NCI-H128 (cell line): Measurements from ENCODE around the gene MBNL3.
A peak's percentile ranks its signal among the peaks of the same experiment; 100 is the strongest.

Experiments
- DNase-seq: peaks from one replicate; lab custom pipeline; 2025; ENCODE audit not compliant: unreplicated experiment; lab: John Stamatoyannopoulos, UW

Gene MBNL3

DNA sequence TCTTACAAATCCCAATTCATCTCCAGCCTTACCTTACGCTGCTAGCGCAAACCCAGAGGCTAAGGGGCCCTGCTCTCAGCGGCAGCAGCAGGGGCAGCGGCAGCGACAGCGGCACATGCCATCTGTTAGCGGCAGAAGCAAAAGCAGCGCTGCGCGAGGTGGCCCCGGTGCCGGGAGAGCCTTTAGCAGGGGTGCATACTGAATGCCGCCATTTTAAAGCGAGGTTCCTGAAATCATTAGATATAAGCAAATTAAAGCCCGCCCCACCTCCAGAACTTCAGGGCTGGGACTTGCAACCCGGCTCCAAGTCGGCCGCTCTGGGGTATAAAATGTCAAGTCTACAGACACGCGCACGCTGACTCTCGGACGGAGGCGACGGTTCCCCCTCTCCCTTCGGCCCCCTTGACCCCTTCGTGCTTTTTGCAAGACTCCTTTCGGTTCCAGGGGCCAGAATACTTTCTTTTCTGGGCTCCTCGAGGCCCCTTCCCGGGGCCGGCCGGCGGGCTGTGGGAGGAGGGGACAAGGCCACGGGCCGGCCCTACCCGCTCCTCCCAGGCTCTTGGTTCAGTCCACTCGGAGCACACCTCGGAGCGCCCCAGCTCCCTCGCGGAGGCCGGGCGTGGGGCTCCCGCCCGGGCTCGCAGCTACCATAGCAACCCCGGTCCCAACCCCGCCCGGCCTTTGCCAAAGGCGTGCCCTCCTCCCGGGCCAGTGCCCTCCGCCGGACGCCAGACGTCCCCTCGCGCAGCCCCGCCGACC, at the start of gene MBNL3:
MBNL3 (minus strand) TSS at position 220 of the 759 bp plus-strand sequence. CDS start 49,427 bp downstream, outside the sequence.
- peak; percentile 30 for DNase-seq

- no peak for DNase-seq
These were observed 44.6 kb upstream of the MBNL3 start for GRCh38 chrX:132533409-132533808.

DNA sequence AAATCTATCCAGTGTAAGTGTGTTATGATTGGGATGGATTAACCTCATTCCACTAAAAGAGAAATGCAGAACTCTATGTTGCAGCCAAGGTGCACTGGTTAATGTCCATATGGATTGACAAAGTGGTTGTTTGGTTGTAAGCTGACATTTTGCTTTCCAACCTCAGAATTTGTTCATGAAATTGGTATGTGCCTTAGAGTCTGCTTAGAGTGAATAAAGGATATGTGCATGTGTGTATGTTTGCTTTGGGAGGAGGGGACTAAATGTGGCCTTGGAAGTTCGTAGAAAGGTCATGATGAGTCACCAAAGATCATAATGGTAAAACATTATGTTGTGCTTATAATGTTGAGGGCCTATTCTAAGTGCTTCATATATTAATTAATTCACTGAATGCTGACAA, 44.1 kb upstream of the MBNL3 start:
- DNase-seq: no peak

GRCh38 chrX:132532097-132532496, 43.3 kb upstream of the MBNL3 start:
- DNase-seq: no peak

- DNase-seq: no peak
These were observed 32.0 kb upstream of the MBNL3 start for GRCh38 chrX:132520792-132521191.

DNA sequence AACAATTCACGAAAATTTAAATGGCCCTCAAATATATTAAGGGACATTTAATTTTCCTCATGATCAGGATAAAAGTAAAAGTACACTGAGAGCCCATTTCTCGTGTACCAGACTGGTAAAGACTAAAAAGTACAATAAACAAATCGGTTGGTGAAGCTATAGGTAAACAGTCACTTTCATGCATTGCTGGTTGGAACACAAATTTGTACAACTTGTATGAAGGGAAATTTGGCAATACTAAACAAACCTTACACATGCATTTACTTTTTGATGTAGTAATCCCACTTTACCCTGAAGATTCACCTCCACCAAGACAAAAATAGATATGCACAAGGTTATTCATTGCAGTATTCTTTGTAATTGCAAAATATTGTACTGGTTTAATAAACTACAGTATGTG, 31.4 kb upstream of the MBNL3 start:
- no peak for DNase-seq

DNA sequence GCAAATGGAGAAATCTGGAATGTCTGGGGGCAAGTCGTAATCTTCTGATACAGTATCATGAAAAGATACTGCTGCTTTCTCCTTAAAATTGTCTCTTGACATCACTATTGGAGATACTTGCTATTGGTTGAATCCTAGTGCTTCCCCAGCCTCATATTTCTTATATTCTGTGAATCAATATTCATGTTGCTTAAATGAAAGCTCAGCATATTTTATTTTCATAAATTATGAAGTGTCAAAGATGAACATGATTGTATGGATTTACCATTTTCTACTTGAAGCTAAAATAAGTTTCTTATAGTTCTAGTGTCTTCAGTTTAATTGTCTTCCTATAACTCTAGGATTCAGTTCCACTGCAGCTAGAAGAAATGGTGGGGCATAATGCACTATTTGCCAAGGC, 29.6 kb upstream of the MBNL3 start:
- no peak for DNase-seq

- no peak for DNase-seq
These were observed 20.0 kb upstream of the MBNL3 start for GRCh38 chrX:132508834-132509233.

DNA sequence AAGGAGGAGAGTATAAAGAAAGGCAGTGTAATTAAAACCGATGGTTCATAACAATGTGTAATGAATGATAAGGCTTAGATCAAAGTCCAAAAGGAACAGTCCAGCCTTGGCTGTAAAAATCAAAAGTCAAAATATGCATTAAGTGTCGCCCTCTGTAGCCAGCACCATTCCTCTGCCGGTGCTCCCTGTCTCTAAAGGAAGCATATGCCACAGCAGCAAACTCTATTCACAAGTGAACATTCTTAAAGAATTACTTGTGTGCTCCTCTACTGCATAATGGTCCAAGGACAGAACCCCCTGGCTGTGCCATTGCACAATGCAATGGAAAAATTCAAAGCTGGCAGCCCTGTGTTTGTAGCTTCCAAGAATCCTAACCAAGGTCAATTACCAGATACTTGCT, 16.3 kb upstream of the MBNL3 start:
- no peak for DNase-seq

GRCh38 chrX:132504417-132504816, 15.6 kb upstream of the MBNL3 start:
- DNase-seq: no peak

DNA sequence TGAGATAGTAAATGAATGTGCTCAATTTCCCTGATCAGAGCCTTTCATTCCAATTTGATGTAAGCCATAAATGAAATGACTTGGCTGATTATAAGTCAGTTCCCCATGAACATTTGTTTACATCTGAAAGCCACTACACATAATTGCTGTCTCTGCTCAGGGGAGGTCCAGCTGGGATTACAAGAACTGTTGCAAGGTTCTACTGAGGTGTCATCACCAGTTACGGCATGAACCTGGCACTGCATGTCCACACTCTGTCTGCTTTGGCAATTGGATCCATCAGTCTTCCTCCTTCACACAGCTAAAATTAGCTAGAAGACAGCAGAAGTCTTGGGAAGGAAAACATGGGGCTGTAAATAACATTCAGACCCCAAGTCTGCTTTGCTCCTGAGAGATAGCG, 12.8 kb upstream of the MBNL3 start:
- DNase-seq: no peak

DNA sequence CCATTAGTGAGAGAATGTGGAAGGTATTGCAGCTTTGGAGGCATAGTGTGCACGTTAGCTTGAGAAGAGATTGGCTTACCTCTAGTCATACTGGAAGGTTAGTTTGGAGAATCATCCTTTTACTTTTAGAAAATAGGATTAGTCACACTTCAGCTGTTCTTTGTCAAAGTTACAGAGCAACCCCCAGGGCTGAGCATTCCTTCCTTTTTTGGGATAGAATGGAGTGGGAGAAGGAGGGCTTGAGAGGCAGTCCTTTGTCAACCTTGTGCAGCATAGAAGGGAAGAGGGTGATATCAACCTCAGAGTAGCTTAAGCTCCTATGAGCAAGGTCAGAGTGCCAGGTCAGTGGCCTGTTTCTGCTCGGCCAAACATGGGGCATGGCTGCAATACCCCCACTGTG, 8.6 kb upstream of the MBNL3 start:
- DNase-seq: no peak

- no peak for DNase-seq
These were observed 4.3 kb upstream of the MBNL3 start for GRCh38 chrX:132493095-132493494.

- no peak for DNase-seq
These were observed 2.4 kb upstream of the MBNL3 start for GRCh38 chrX:132491191-132491590.

DNA sequence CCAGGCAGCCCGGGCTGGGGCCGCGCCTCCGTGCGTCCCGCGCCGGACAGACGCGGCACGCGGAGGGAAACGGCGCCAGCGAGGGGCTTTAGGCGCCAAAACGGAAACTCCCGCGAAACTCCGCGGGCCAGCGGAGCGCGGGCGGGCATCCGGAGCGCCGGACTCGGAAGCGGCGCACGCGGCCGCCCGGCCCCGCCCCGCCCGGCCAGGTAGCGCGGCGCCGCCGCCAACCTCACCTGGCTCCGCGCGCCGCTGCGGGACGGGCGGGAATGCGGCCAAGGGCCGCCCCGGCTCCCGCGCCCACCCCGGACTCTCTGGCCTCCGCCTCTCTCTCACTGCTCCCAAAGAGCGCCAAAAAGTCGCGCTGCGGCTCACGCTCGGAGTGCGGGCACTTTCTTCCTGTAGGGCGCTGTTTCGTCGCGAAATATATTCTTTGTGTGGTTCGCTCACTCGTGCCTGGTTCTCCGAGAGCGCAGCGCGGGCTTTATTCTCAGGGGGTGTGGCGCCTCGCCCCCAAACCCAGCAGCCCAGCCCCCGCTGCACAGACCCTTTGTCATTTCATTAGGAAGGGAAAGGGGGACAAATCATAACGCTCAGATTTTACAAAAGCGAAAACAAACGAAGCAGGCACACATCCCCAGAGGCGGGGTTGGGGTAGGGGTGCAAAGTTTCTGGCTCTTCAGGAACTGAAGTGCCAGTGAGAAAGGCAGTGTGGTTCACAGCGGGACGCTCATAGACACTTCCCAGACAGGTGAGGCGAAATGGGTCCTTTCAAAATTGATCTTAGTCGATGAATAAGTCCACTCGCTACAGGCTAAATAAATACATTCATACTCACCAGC, 961 bp upstream of the MBNL3 start:
- DNase-seq: peak; percentile 87

- no peak for DNase-seq
These were observed 595 bp downstream of the MBNL3 start for GRCh38 chrX:132488180-132488705.

DNA sequence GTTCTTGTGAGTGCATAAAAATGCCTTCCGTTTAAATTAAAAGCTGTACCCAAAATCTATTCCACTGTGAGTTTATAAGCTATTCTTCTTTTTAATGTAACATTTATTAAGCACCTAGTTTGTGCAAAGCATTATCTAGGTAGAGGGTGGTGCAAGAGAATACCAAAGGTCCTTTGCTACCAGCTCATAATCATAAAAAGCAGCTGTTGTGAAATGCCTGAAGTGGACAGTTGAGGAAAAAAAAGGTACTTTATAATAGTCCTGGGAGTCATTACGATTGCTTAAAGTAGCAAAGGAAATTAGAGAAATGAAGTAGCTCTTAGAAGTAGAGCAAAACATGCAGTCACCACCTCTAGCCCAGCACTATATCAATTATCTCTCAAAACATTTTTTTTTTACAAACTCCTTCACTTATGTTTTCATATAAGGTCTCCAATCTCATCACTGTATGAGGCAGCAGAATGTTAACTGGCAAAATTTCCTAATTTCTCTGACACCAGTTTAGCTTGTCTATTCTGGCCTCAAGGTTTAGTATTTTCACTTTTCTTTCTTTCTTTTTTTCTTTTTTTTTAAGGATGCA, 2.1 kb downstream of the MBNL3 start:
- no peak for DNase-seq

DNA sequence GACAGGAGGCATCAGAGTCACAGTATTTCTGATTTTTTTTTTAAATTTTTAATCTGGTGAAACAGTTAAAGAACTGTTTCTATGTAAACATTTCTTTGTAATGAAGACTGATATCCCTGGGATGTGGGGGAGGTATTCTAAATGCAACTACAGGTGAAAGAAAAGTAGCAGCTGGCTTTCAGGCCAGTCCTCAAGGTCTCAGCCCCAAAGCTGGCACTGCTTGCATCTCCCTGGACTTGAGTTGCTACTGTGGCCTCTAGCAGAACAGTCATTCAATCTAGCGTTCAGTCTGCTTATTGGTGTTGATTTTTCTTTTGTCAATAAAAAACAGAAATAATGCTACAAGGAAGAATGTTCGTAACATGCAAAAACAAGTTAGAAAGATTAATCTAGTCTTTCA, 4.9 kb downstream of the MBNL3 start:
- DNase-seq: no peak

DNA sequence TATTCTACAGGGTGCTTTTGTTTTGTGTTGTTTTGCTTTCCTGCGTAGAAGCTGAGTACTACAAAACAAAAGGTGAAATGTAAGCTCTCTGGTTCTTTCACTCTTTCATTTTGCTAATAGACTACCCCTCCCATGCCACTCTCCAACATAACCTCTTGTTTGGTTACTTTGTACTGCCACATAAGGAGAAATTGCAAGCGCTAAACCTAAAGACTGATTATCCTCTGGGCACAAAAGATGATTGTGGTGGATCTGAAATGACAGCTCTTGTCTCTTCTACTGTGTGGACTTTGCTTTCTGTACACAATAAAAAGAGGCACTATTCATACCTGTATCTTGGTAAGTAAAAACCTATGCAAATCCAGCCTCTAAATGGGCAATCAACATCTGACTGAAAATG, 5.3 kb downstream of the MBNL3 start:
- no peak for DNase-seq

GRCh38 chrX:132482632-132483031, 6.2 kb downstream of the MBNL3 start:
- DNase-seq: no peak

- DNase-seq: no peak
These were observed 7.4 kb downstream of the MBNL3 start for GRCh38 chrX:132481449-132481848.
